IMR-90 (cell line): ENCODE measurements around the gene TULP3. TPM values are rescaled to one million over a fixed set of nuclear protein-coding genes. Genes with fewer than 3 reads are reported as not detected.

Experiments used
- ATAC-seq: fragments of 200-7000 bp; cut with Tn5 transposase; 2 replicates; pipeline ENCODE4 v1.9.1; 2020; ENCODE audit warnings: low read depth, mild to moderate bottlenecking, moderate library complexity
- BruUV-seq: library from RNA; stranded (reverse); fragments of 400-500 nt; replicated peaks from 2 replicates; lab custom pipeline; 2021; lab: Mats Ljungman, UMichigan
- CTCF ChIA-PET: fragments of 300-600 bp; formaldehyde crosslinking; extraction: SDS; loops from one replicate; lab custom pipeline; 2021; ENCODE audit warnings: antibody characterized with exemption; lab: Yijun Ruan, JAX
- POLR2A ChIA-PET: fragments of 300-600 bp; sonication (Branson Sonifier 250); formaldehyde crosslinking; loops from one replicate; lab custom pipeline; 2022; ENCODE audit warnings: antibody characterized with exemption; ENCODE audit not compliant: unreplicated experiment; lab: Charles Lee
- DNase-seq: peaks from one replicate; pipeline ENCODE4 v3.0.0; 2013
- H2AFZ ChIP-seq: replicated peaks from 2 replicates; pipeline ENCODE3; 2013; ENCODE audit warnings: low read length, mild to moderate bottlenecking; ENCODE audit not compliant: poor library complexity
- H2AK5ac ChIP-seq: 2 replicates; pipeline ENCODE4 v1.6.1; 2013; ENCODE audit warnings: low read depth, low read length, inconsistent platforms
- H2AK9ac ChIP-seq: replicated peaks from 2 replicates; pipeline ENCODE3; 2013; ENCODE audit warnings: mild to moderate bottlenecking, low read depth, low read length, moderate library complexity; ENCODE audit not compliant: poor library complexity
- H2BK120ac ChIP-seq: 2 replicates; pipeline ENCODE4 v1.6.1; 2013; ENCODE audit warnings: low read depth, low read length, inconsistent platforms
- H2BK15ac ChIP-seq: 3 replicates; pipeline ENCODE4 v1.6.1; 2013; ENCODE audit warnings: low read depth, low read length, inconsistent platforms
- H2BK20ac ChIP-seq: 2 replicates; pipeline ENCODE4 v1.6.1; 2013; ENCODE audit warnings: low read depth, mild to moderate bottlenecking, inconsistent platforms, low read length, moderate library complexity
- H2BK5ac ChIP-seq: 2 replicates; pipeline ENCODE4 v1.6.1; 2013; ENCODE audit warnings: mild to moderate bottlenecking, low read depth, low read length, inconsistent platforms; ENCODE audit not compliant: poor library complexity, severe bottlenecking
- H3K14ac ChIP-seq: replicated peaks from 2 replicates; pipeline ENCODE4 v1.6.1; 2013; ENCODE audit warnings: low read depth, low read length, inconsistent platforms
- H3K18ac ChIP-seq: 2 replicates; pipeline ENCODE4 v1.6.1; 2013; ENCODE audit warnings: low read depth, low read length, control low read depth
- H3K23ac ChIP-seq: 2 replicates; pipeline ENCODE4 v1.6.1; 2013; ENCODE audit warnings: low read depth, low read length, inconsistent platforms
- H3K27ac ChIP-seq: 2 replicates; pipeline ENCODE4 v1.5.1; 2013; ENCODE audit warnings: mild to moderate bottlenecking, control low read depth, low read length; ENCODE audit not compliant: insufficient read depth
- H3K27me3 ChIP-seq: 2 replicates; pipeline ENCODE4 v1.6.1; 2013; ENCODE audit warnings: low read length; ENCODE audit not compliant: control insufficient read depth, insufficient read depth
- H3K36me3 ChIP-seq: 2 replicates; pipeline ENCODE4 v1.6.1; 2013; ENCODE audit warnings: low read length, mixed read lengths; ENCODE audit not compliant: control insufficient read depth, insufficient read depth
- H3K4ac ChIP-seq: 2 replicates; pipeline ENCODE4 v1.6.1; 2013; ENCODE audit warnings: low read depth, low read length, inconsistent platforms
- H3K4me1 ChIP-seq: 2 replicates; pipeline ENCODE4 v1.6.1; 2013; ENCODE audit warnings: low read length, mixed read lengths; ENCODE audit not compliant: control insufficient read depth, insufficient read depth
- H3K4me2 ChIP-seq: 2 replicates; pipeline ENCODE4 v1.6.1; 2013; ENCODE audit warnings: low read depth, mild to moderate bottlenecking, control low read depth, low read length, moderate library complexity
- H3K4me3 ChIP-seq: 2 replicates; pipeline ENCODE4 v1.5.1; 2013; ENCODE audit warnings: low read depth, mild to moderate bottlenecking, control low read depth, low read length, moderate library complexity; ENCODE audit not compliant: insufficient read depth
- H3K56ac ChIP-seq: 2 replicates; pipeline ENCODE4 v1.6.1; 2013; ENCODE audit warnings: low read length, inconsistent platforms; ENCODE audit not compliant: insufficient read depth; ENCODE audit errors: extremely low read depth
- H3K79me1 ChIP-seq, 2 experiments: 2 replicates each; pipeline ENCODE4 v1.6.1; 2013; ENCODE audit warnings: low read length in 2 of 2, inconsistent platforms in 1 of 2, low read depth in 1 of 2
- H3K9ac ChIP-seq: 2 replicates; pipeline ENCODE4 v1.6.1; 2013; ENCODE audit warnings: low read depth, low read length, control low read depth
- H3K9me1 ChIP-seq: 2 replicates; pipeline ENCODE4 v1.6.1; 2013; ENCODE audit warnings: low read length, inconsistent platforms; ENCODE audit not compliant: insufficient read depth
- H3K9me3 ChIP-seq: 2 replicates; pipeline ENCODE4 v1.6.1; 2013; ENCODE audit warnings: low read length; ENCODE audit not compliant: control insufficient read depth, insufficient read depth
- H4K20me1 ChIP-seq: 2 replicates; pipeline ENCODE4 v1.6.1; 2013; ENCODE audit warnings: low read length, inconsistent platforms; ENCODE audit not compliant: insufficient read depth
- H4K5ac ChIP-seq: 2 replicates; pipeline ENCODE4 v1.6.1; 2013; ENCODE audit warnings: mild to moderate bottlenecking, low read depth, low read length, control low read depth
- H4K8ac ChIP-seq, 2 experiments: 2 replicates each; pipeline ENCODE4 v1.6.1; 2013; ENCODE audit warnings: low read depth in 2 of 2, low read length in 2 of 2, control low read depth in 1 of 2, inconsistent platforms in 1 of 2
- H4K91ac ChIP-seq: 2 replicates; pipeline ENCODE4 v1.6.1; 2013; ENCODE audit warnings: low read depth, low read length, inconsistent platforms; ENCODE audit not compliant: insufficient read depth
- BHLHE40 ChIP-seq: fragments of 150-350 bp; IDR thresholded peaks from 2 replicates; pipeline ENCODE4 v1.6.1; 2016; ENCODE audit warnings: mild to moderate bottlenecking, low read depth, low read length
- CEBPB ChIP-seq: IDR thresholded peaks from 2 replicates; pipeline ENCODE4 v1.6.1; 2012; ENCODE audit warnings: low read depth, low read length, improper control_type of control experiment
- MAZ ChIP-seq: IDR thresholded peaks from 2 replicates; pipeline ENCODE4 v1.6.1; 2012; ENCODE audit warnings: low read depth, mild to moderate bottlenecking, low read length, improper control_type of control experiment, moderate library complexity, borderline replicate concordance
- NFE2L2 ChIP-seq: fragments of 150-350 bp; IDR thresholded peaks from 2 replicates; pipeline ENCODE4 v1.6.1; 2016; ENCODE audit warnings: low read depth, mild to moderate bottlenecking, low read length
- POLR2A ChIP-seq: IDR thresholded peaks from 2 replicates; pipeline ENCODE4 v1.6.1; 2012; ENCODE audit warnings: mild to moderate bottlenecking, low read depth, low read length
- SMC3 ChIP-seq: fragments of 150-350 bp; IDR thresholded peaks from 2 replicates; pipeline ENCODE4 v1.6.1; 2016; ENCODE audit warnings: low read depth, mild to moderate bottlenecking, antibody characterized with exemption, low read length, moderate library complexity
- WGBS, 2 experiments: methylation state at CpG; one replicate each; pipeline versions ENCODE4 v1.1.5 to v1.1.7; 2013; ENCODE audit warnings: missing lambda C conversion rate in 2 of 2; ENCODE audit not compliant: insufficient read length in 1 of 2; ENCODE audit errors: extremely low coverage in 2 of 2; 5-methylcytosine and 5-hydroxymethylcytosine counted together
- dilution Hi-C: fragments of 300-500 bp; cut with HindIII; formaldehyde crosslinking; loops from one replicate; pipeline ENCODE4 v1.14.3; 2018; ENCODE audit warnings: low sequenced_read_pairs; ENCODE audit not compliant: unreplicated experiment
- in situ Hi-C: fragments of 300-500 bp; cut with MboI; formaldehyde crosslinking; loops from 3 replicates; pipeline ENCODE4 v1.14.3; 2019; ENCODE audit warnings: low sequenced_read_pairs, inconsistent platforms, mixed read lengths
- intact Hi-C: fragments of 100-400 bp; cut with micrococcal nuclease; formaldehyde crosslinking; loops from 2 replicates; pipeline ENCODE4 v1.10.0; 2022
- polyA plus RNA-seq, 3 experiments: library from polyadenylated mRNA; depleted of rRNA; stranded (reverse); fragments of >200 nt; gene quantifications; 2 replicates each; pipeline ENCODE4 v1.2.3, GENCODE V29; 2012; ENCODE audit warnings: low replicate concordance in 1 of 3
- total RNA-seq: library from RNA; depleted of rRNA; stranded (reverse); fragments of >200 nt; gene quantifications from 2 replicates; pipeline ENCODE4 v1.2.3, GENCODE V29; 2012
- TF ChIP-seq, protein P1 (sequence below): conservative IDR thresholded peaks from 2 replicates; pipeline ENCODE4 v1.5.1; 2012; ENCODE audit warnings: mild to moderate bottlenecking, low read depth, low read length, improper control_type of control experiment
- TF ChIP-seq, protein P2 (sequence below): fragments of 150-350 bp; IDR thresholded peaks from 2 replicates; pipeline ENCODE4 v1.6.1; 2017; ENCODE audit warnings: mild to moderate bottlenecking, antibody characterized with exemption, low read length, low read depth

Gene TULP3
- total and polyA plus RNA-seq, 2 of the 4 experiments (the other 2 are of a cell fraction) = 35.2 to 35.5 TPM

DNA sequence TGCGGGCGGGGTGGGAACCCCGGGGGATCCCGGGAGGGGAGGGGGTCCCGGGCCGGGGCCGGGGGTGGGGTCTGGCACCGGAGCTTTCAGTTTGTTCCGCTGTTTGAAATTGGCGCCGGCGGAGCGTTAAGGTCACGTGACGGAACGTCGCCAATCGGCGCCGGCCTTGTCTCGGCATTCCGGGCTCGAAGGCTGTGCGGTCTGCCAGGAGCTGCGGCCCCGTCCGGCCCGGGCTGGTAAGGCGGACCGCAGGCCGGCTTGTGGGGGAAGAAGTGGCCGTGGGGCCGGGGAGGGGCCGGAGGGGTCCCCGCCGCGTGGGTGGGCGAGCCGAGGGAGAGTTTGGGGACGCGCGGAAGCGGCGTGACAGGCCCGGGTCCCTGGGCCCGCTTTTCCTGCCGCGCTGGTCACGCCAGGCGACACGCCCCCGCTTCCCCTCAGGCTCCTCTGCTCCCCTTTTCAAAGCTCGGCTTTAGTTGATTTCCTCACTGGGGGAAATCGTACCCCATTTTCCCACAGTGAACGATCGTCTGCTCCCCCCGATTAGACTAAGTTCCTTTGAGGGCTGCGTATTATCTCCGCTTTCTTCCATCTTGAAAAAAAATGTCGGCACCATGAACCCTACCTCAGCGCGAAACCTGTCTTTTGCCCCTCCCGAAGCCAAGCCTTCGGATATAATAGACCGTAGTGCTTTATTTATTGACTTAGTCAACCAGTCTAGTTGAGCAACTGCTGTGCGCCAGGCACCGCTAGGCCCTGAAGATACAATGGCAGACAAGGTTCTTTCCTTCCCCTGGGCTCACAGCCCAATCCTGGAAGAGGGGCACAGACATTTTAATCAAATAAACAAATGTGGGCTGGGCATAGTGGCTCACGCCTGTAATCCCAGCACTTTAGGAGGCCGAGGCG lies 13.4 kb upstream of the TULP3 start, which contains the start of the genes FOXM1 and RHNO1:
FOXM1 (minus strand) TSS at position 128 of the 906 bp plus-strand sequence. CDS start 2,696 bp downstream, outside the sequence.
RHNO1 (plus strand) TSS at position 177 of the 906 bp plus-strand sequence. CDS start 8,144 bp downstream, outside the sequence.
- Histone ChIP-seq H3K14ac (peak within 1 kb of the TSS; percentile 89), H3K4ac (peak within 1 kb of the TSS; percentile 91), H2BK120ac (peak within 1 kb of the TSS; percentile 78), H4K5ac (peak within 1 kb of the TSS; percentile 71), H3K4me2 (peak within 1 kb of the TSS; percentile 89), H4K91ac (peak within 1 kb of the TSS; percentile 91), H2AK9ac (peak within 1 kb of the TSS; percentile 97), H3K18ac (peak within 1 kb of the TSS; percentile 56), H3K9ac (peak within 1 kb of the TSS; percentile 89), H3K4me3 (peak within 1 kb of the TSS; percentile 82), H3K36me3 (no peaks in the 10 kb centered on the region), H3K9me1 (peaks cover 9% of the 10 kb centered on the region), H4K8ac (peak within 1 kb of the TSS; percentile 88 to 90), H3K56ac (peak within 1 kb of the TSS; percentile 94), H3K4me1 (peaks cover 6% of the 10 kb centered on the region), H2AFZ (peak within 1 kb of the TSS; percentile 98), H3K27ac (peak within 1 kb of the TSS; percentile 86), H4K20me1 (no peaks in the 10 kb centered on the region; the same call in 1 of the 2 replicates), H2BK5ac (peak within 1 kb of the TSS; percentile 81), H2BK20ac (peak within 1 kb of the TSS; percentile 49), H3K79me1 (peaks cover 36 to 61% of the 10 kb centered on the region in 2 experiments), H2AK5ac (peak within 1 kb of the TSS; percentile 82), H3K23ac (peak within 1 kb of the TSS; percentile 90), H2BK15ac (0 out of 3 replicates have a peak within 1 kb of the TSS, but pooled peaks have one; percentile 13), H3K9me3 (no peaks in the 10 kb centered on the region), H3K27me3 (no peaks in the 10 kb centered on the region)
- dilution Hi-C loops (no loop called here), intact Hi-C loops (no loop called here), in situ Hi-C loops (no loop called here)
- BruUV-seq = TSS peak; percentile 50
- ATAC-seq = peak; percentile 90
- CTCF ChIA-PET = no interaction called here
- WGBS, 2 experiments = 2% methylated on average over 47 of the region's 70 CpGs; no CpG with 5 or more reads in 1 of the 2 experiments
- peak; percentile 85 for DNase-seq
- POLR2A ChIA-PET = interaction anchor here (0.5 to 0.8 kb wide), 3 partner anchors 10 to 41 kb away, joined by 3 to 8 read pairs (median 3); no protein-coding TSS in a partner anchor
- TF ChIP-seq BHLHE40 = peak; percentile 74
- no peak for TF ChIP-seq SMC3
- 0 out of 2 replicates have a peak, but pooled peaks have one; percentile 11 for TF ChIP-seq MAZ
- TF ChIP-seq, protein P1, sequence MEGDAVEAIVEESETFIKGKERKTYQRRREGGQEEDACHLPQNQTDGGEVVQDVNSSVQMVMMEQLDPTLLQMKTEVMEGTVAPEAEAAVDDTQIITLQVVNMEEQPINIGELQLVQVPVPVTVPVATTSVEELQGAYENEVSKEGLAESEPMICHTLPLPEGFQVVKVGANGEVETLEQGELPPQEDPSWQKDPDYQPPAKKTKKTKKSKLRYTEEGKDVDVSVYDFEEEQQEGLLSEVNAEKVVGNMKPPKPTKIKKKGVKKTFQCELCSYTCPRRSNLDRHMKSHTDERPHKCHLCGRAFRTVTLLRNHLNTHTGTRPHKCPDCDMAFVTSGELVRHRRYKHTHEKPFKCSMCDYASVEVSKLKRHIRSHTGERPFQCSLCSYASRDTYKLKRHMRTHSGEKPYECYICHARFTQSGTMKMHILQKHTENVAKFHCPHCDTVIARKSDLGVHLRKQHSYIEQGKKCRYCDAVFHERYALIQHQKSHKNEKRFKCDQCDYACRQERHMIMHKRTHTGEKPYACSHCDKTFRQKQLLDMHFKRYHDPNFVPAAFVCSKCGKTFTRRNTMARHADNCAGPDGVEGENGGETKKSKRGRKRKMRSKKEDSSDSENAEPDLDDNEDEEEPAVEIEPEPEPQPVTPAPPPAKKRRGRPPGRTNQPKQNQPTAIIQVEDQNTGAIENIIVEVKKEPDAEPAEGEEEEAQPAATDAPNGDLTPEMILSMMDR = peak; percentile 27; the same call in 1 of the 2 replicates
- TF ChIP-seq, protein P2, sequence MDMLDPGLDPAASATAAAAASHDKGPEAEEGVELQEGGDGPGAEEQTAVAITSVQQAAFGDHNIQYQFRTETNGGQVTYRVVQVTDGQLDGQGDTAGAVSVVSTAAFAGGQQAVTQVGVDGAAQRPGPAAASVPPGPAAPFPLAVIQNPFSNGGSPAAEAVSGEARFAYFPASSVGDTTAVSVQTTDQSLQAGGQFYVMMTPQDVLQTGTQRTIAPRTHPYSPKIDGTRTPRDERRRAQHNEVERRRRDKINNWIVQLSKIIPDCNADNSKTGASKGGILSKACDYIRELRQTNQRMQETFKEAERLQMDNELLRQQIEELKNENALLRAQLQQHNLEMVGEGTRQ = peak; percentile 97
- peak; percentile 85 for TF ChIP-seq POLR2A
- TF ChIP-seq NFE2L2 = no peak
- peak; percentile 93 for TF ChIP-seq CEBPB
